DMS153 treated with DMSO at 0.1 percent for 48 hours (cell line): ENCODE data around the gene OPALIN.
A peak's percentile ranks its signal among the peaks of the same experiment; 100 is the strongest.
"Not testable (repeated sequence)": the region's sequence is repeated elsewhere in the genome, so short reads cannot be mapped to it uniquely, and the experiment has no call there.

Experiments
- DNase-seq: peaks from one replicate; lab custom pipeline; 2025; ENCODE audit not compliant: unreplicated experiment; lab: John Stamatoyannopoulos, UW

OPALIN gene

GRCh38 chr10:96339383-96339782 is 19.4 kb downstream of the OPALIN start:
- DNase-seq, result no peak

DNA sequence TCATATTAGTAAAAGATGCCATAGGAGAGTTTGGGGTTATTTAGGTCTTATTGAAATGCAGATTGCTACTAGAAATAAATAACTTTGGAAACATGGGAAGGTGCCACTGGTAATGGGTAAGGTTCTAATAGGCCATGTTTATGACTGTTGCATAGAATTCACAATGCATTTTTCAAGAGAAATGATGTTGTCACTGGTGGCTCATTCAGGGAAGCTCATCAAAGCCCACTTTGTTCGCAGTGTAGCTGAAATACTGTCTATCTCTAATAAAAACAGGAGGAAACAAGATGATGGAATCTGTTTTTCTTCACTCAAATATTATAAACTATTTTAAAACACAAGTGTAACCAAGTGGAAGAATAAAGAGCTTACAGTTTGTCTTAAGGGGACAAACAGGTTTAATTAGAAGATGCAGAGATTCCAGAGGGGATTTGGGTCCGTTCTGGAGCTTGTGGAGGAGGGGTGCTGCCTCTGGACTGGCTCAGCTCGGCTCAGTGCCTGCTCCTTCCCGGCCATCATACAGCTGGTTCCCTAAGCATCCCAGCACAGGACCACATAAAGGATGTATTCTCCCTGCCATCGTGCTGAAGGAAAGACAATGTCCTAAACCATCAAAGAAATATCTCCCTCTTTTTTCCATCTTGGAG is 20.4 kb downstream of the OPALIN start:
- DNase-seq, result no peak

- DNase-seq, result no peak
Observed at GRCh38 chr10:96337106-96337505, 21.7 kb downstream of the OPALIN start.

DNA sequence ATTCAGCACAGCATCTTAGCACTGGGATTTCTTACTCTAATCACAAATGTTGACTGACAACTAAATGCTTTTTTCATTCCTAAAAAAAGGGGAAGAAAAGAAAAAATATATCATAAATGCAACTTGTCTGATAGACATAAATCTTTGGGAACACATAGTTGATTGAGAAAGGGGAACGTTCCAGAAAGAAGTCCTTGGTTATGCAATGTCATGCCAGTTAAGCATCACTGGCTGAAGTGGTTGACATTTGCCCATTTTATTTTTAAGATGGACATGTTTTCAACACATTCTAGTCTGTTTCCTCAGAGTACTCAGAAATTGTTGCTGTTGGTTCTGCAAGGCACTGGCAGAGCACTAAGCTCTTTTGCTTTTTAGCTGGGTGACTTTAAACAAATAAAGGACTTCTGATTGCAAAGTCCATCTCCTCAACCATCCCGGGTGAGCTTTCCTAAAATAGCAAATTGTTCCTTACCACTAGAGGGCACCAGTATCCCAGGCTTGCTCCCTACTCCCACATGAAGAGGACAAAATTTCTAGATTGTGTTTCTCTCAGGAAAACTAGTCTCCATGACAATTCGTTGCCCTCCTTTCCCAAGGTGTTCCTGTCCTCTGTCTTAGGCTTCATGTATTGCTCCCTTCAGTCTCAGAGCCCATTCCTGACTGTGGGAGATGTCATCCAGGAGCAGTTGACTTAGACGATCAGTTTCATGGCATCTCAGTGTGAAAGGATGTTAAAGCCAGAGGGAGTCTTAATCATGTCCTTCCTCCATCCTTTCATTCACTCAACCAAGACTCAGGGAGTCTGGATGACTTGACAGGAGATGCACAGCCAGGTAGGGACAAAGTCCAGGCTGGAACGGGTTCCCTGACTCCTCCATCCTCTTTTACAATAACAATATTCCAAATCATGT is 23.9 kb downstream of the OPALIN start:
- DNase-seq, result peak; percentile 5

DNA sequence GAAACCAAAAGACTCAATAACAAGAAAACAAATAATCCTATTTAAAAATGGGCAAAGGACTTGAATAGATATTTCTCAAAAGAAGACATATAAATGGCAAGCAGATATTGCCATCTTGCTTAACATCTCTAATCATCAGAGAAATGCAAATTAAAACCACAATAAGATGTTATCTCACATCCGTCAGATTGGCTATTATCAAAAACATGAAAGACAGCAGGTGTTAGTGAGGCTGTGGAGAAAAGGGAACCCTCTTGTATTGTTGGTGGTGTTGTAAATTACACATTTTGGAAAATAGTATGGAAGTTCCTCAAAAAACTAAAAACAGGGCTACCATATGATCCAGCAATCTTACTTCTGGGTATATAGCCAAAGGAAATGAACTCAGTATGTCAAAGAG is 25.7 kb downstream of the OPALIN start:
- DNase-seq, result no peak

DNA sequence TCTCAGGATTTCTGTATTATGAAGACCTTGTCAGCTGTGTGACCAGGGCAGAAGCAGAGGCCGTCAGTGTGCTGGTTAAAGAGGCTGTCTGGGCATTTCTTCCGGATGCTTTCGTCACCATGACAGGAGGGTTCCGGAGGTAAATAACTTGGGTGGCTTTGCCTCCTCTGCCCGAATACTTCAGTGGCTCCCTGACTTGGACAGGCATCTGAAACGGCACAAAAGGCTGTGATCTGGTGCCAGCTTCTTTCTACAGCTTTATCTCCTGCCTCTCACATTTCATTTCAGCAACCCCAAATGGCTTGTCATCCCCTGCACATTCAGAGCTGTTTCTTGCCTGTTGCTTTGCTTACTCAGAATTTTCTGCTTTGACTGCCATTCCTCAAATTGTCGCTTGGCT is 31.3 kb downstream of the OPALIN start:
- no peak for DNase-seq

DNA sequence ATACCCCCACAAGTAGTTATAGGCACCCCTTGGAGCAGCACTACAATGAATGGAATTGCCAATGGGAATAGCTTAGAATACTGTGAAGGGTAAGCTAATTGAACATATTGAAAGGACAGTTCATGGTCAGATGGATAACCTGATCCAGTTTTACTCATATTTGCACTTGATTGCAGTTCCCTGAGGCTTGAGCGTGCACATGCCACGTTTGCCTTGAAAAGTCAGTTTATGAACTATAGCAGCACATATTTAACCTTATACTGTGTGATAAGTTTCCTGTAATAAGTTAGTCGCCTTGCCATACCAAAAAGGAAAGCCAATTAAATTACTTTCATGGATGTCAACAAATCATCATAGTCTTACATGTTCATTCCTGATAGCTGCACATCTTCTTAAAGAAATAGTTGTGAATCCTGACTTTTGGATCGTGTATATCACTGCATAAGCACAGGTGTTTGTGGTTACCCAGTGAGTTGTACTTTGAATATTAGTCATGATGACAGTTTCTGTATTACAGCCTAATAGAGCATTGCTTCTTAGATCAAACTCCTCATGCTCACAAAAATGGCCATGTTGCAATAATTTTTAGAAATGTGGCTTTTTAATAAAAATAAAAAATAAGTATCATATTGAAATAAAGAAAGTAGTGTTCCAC is 33.0 kb downstream of the OPALIN start:
- no peak for DNase-seq

DNA sequence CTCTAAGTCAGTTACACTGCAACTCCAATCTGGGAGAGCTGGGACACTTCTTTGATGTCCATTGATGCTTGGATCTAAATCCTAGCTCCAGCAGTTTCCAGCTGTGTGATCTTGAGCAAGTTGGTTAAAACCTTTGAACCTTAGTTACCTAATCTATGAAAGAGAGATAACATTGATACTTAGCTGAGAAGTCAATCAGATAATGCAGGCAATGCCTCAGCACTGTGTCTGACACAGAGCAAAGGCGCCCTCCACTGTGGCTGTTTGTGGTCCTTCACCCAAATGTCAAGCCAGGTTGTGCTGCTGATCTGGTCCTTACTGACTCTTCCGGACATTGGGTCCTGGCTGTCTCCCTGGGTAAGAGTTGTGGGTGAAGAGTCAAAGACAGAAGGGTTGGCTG is 34.4 kb downstream of the OPALIN start:
- no peak for DNase-seq

GRCh38 chr10:96322275-96322674 is 36.5 kb downstream of the OPALIN start:
- DNase-seq, result no peak

DNA sequence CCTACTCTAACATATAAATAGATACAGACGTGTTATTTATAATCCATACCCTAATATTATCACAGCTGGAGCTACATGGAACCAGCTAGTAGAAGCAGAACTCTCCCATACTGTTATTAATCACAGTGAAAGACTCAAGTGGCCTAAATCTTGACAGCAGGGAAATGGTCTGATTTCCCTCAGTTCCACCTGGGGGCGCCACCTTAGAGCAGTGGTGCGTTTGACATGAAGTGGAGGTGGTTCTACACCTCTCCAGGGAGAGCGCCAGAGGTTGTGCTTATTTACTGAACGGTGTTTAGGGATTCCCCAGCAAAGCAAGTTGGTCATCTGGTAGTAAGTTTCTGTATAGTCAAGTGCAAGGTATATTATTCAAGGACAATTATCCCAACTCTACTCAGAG is 37.0 kb downstream of the OPALIN start:
- DNase-seq, result no peak

DNA sequence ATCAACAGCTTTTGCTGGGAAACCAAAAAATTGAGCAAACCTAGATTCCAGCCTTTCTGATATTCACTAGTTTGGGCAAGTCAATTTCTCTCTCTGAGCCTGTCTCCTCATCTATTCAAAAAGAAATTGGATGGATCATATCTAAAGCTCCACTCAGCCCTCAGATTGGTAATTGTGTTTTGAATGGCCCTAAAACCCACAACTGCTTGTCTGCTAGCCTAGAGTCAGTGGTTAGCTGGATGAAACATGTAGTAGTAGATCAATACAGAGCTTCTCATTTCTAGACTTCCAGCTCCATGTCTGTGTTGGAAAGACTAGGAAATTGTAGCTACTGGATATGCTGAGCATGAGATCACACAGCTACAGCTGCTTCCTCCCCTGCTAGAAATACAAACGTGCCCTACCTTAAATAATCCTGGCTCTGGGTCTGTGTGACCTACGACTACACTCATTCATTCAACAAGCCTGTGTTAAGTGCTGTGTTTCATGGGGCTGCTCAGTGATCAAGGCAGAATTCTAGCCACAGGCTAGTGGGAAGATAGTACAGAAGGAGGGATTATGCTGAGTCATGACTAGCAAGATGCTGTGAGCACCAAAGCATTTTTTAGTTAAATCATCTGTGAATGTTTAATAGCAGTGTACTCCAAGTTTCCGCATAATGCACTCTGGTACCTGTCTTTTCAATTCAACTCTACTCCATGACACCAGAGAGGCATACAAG is 38.9 kb downstream of the OPALIN start:
- no peak for DNase-seq

DNA sequence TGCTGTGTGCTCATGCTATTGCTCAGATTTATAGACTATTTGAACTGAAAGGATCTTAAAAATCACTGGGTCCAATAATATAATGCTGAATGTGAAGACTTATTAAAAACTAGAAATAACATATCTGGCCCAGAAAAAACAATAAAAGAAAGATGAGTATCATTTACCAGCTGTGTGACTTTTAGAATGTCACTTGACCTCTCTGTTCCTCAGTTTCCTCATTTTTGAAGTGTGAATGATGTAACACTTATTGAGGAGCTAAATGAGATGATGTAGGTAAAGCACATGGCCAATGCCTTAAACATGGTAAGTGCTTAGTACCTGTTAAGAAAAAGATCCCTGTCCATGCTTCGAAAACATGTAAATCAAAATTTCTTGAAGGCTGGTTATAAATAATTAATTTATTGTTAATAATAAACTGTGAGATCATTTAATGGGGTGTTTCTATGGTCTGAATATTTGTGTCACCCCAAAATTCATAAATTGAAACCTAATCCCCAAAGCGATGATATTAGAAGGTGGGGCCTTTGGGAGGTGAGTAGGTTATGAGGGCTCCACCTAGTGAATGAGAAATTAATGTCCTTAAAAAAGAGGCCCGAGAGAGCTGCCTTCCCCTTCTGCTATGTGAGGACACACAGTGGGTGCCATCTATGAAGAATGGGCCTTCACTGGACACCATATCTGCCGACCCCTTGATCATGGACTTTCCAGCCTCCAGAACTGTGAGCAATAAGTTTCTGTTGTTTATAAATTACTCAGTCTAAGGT is 41.6 kb downstream of the OPALIN start:
- no peak for DNase-seq

DNA sequence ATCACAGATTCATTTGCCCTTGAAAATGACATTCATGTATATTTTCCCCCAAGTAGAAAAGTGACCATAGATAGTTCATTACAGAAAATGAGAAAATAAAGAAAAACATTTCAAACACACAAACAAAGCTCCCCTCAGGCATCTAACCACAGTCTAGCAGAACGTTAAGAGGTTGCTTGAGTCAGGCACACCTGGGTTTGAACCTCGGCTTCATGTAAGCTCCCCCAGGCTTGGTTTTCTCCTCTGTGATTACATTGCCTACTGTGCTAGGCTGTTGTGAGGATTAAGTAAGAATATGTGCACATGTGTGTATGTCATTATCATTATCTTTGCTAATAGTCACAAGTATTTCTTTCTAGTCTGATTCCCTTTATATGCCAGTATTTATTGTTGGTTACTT is 45.5 kb downstream of the OPALIN start:
- no peak for DNase-seq

GRCh38 chr10:96311180-96311715 is 47.6 kb downstream of the OPALIN start:
- no peak for DNase-seq

DNA sequence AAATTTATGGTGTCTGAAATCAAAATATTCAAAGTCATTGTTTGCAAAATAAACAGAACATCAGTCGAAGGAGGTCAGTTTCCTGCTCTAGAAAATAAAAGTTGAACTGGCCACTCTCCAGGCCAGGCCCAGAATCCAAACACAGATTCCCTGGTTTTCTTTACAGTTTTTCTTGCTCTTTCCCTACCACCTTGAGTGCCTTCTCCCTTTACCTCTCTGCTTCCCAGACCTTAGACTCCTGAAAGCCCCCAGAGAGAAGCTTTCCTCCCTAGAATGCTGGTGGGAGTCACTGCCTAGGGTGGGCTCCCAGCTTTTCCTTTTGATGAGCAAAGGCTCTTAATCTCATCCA is 48.5 kb downstream of the OPALIN start:
- DNase-seq, result no peak

- no peak for DNase-seq
Observed at GRCh38 chr10:96309628-96310320, 49.0 kb downstream of the OPALIN start.

DNA sequence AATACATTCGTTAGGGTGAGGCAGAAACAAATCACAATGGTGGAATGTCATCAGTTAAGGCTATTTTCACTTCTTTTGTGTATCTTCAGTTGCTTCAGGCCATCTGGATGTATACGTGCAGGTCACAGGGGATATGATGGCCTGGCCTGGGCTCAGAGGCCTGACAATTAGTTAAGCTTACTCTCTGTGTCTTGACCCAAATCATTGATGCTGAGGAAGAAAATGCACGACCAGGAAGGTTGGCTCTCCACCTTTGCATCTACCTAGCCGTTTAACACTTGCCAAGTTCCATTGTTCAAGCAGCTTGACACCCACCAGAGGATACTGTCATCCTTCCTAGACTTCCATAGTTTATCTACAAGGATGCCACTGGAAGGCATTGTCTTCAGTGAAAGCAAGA is 49.9 kb downstream of the OPALIN start:
- DNase-seq, result not testable (repeated sequence)

DNA sequence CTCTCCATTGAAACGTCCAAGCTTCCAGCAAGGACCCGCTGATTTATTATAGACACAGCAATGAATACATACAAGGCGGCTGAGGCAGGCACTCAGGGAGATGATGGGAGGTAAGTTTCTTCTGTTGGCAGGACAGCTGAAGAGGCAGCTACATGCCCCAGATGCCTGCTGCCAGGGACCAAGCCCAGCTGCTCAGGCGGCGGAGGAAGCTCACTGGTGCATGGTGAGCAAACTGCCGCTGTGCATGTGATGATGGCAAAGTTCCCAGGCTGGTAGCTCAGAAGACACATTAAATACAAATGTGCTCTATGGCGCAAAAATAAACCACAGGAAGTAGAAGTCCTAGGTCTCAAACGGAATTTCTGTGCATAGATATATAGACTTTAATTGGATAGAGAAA is 52.3 kb downstream of the OPALIN start:
- no peak for DNase-seq

DNA sequence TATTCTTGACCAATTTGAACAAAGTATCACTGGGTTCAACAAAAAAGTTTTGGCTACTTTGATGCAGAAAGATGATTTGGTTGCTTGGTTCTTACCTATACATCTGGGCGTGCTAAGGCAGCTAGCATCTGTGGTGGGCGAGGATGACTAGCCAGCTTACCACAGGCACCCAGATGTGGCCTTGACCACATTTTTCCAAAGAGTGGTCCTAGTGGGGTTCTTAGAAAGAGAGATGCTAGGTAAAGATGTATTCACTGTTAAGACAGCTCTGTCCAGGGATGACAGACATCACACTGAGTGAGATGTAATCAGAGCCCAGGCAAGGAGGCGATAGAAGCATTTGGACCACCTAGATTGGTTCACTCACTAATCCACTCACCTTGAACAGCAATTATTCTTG is 53.8 kb downstream of the OPALIN start:
- no peak for DNase-seq

DNA sequence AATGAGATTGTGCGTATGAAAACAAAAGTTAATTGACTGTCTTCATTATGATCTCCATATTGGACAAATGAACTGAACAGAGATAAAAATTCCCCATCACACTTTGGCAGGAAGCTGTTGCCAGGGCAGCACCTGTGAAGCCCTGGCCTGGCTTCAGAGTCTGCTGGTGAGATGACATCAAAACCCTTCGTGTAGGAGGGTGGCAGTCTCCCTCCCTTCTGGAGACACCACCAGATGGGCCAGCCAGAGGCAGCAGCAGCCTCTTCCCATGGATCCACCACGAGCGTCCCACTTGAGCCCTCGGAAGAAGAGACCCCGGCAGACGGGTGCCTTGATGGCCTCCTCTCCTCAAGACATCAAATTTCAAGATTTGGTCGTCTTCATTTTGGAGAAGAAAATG is 54.6 kb downstream of the OPALIN start, which contains the start of gene DNTT:
Gene DNTT, plus strand, starts transcription at position 205 of the 400 bp plus-strand sequence. Its CDS starts 64 bp downstream, at position 269.
- no peak for DNase-seq
